Measurements from ENCODE around the gene MEF2B.
"Not testable (repeated sequence)": the region's sequence is repeated elsewhere in the genome, so short reads cannot be mapped to it uniquely, and the experiment has no call there.

MEF2B gene

GRCh38 chr19:19134687-19135158 is 35.3 kb downstream of the MEF2B start:
- in situ Hi-C loops (cut with MboI; ENCODE audit: low sequenced_read_pairs): no loop called here

GRCh38 chr19:19133985-19134384 is 36.1 kb downstream of the MEF2B start:
- in situ Hi-C loops (cut with MboI; ENCODE audit: low sequenced_read_pairs): no loop called here

GRCh38 chr19:19132912-19133311 is 37.2 kb downstream of the MEF2B start:
- in situ Hi-C loops (cut with MboI; ENCODE audit: low sequenced_read_pairs): no loop called here

GRCh38 chr19:19131989-19132388 is 38.1 kb downstream of the MEF2B start:
- in situ Hi-C loops (cut with MboI; ENCODE audit: low sequenced_read_pairs): no loop called here

- in situ Hi-C loops (cut with MboI; ENCODE audit: low sequenced_read_pairs): no loop called here
Observed at GRCh38 chr19:19126102-19126501, 44.0 kb downstream of the MEF2B start.

- in situ Hi-C loops (cut with MboI; ENCODE audit: low sequenced_read_pairs): no loop called here
Observed at GRCh38 chr19:19123386-19123785, 46.7 kb downstream of the MEF2B start.

- in situ Hi-C loops (cut with MboI; ENCODE audit: low sequenced_read_pairs): no loop called here
Observed at GRCh38 chr19:19122902-19123301, 47.2 kb downstream of the MEF2B start.

GRCh38 chr19:19121371-19121770 is 48.7 kb downstream of the MEF2B start:
- in situ Hi-C loops (cut with MboI; ENCODE audit: low sequenced_read_pairs): no loop called here

- in situ Hi-C loops (cut with MboI; ENCODE audit: low sequenced_read_pairs): no loop called here
Observed at GRCh38 chr19:19120308-19121231, 49.5 kb downstream of the MEF2B start.

- in situ Hi-C loops (cut with MboI; ENCODE audit: low sequenced_read_pairs): no loop called here
Observed at GRCh38 chr19:19119325-19120237, 50.5 kb downstream of the MEF2B start.

GRCh38 chr19:19115954-19116353 is 54.1 kb downstream of the MEF2B start:
- in situ Hi-C loops (cut with MboI; ENCODE audit: low sequenced_read_pairs): no loop called here

- in situ Hi-C loops (cut with MboI; ENCODE audit: low sequenced_read_pairs): no loop called here
Observed at GRCh38 chr19:19113040-19113626, 56.9 kb downstream of the MEF2B start.

- in situ Hi-C loops (cut with MboI; ENCODE audit: low sequenced_read_pairs): no loop called here
Observed at GRCh38 chr19:19111967-19112580, 58.0 kb downstream of the MEF2B start.

GRCh38 chr19:19111136-19111835 is 58.8 kb downstream of the MEF2B start:
- in situ Hi-C loops (cut with MboI; ENCODE audit: low sequenced_read_pairs): no loop called here

- in situ Hi-C loops (cut with MboI; ENCODE audit: low sequenced_read_pairs): no loop called here
Observed at GRCh38 chr19:19110410-19111135, 59.5 kb downstream of the MEF2B start.

GRCh38 chr19:19109601-19110000 is 60.5 kb downstream of the MEF2B start:
- in situ Hi-C loops (cut with MboI; ENCODE audit: low sequenced_read_pairs): no loop called here

- in situ Hi-C loops (cut with MboI; ENCODE audit: low sequenced_read_pairs): no loop called here
Observed at GRCh38 chr19:19107654-19108053, 62.4 kb downstream of the MEF2B start.

- in situ Hi-C loops (cut with MboI; ENCODE audit: low sequenced_read_pairs): not testable (repeated sequence)
Observed at GRCh38 chr19:19106938-19107337, 63.1 kb downstream of the MEF2B start.

- in situ Hi-C loops (cut with MboI; ENCODE audit: low sequenced_read_pairs): no loop called here
Observed at GRCh38 chr19:19106056-19106551, 64.0 kb downstream of the MEF2B start.
